Common myeloid progenitor, CD34-positive (primary cell): ENCODE measurements around the gene NSUN3.
A peak's percentile ranks its signal among the peaks of the same experiment; 100 is the strongest.

Experiments used
- CTCF ChIA-PET: fragments of 350-600 bp; sonication (Branson Sonifier 250); formaldehyde crosslinking; loops from one replicate; lab custom pipeline; 2021; ENCODE audit warnings: antibody characterized with exemption; lab: Charles Lee
- POLR2A ChIA-PET: fragments of 350-600 bp; sonication (Branson Sonifier 250); formaldehyde crosslinking; loops from one replicate; lab custom pipeline; 2021; ENCODE audit warnings: antibody characterized with exemption; lab: Charles Lee
- DNase-seq, 3 donors: peaks; one replicate each; pipeline versions ENCODE4 v3.0.0 to v3.0.0-alpha.2; 2013
- H3K27ac ChIP-seq, 2 experiments: 1 replicate in 1 of 2; 2 replicates in 1 of 2; pipeline ENCODE4 v1.7.0; 2013; ENCODE audit warnings: inconsistent platforms in 2 of 2, low read length in 2 of 2, mild to moderate bottlenecking in 2 of 2, low read depth in 1 of 2, moderate library complexity in 1 of 2; ENCODE audit not compliant: severe bottlenecking in 2 of 2, insufficient read depth in 1 of 2, poor library complexity in 1 of 2
- H3K27me3 ChIP-seq, 5 experiments: replicated peaks in 2 of 5; 1 replicate in 3 of 5; 2 replicates in 2 of 5; pipeline versions ENCODE4 v1.6.1 to v1.7.0; 2013; ENCODE audit warnings: low read length in 4 of 5, mild to moderate bottlenecking in 2 of 5, moderate library complexity in 2 of 5, inconsistent platforms in 1 of 5; ENCODE audit not compliant: insufficient read depth in 5 of 5, control insufficient read depth in 4 of 5
- H3K36me3 ChIP-seq, 4 experiments: 1 replicate in 2 of 4; 2 replicates in 2 of 4; pipeline versions ENCODE4 v1.6.1 to v1.7.0; 2013; ENCODE audit warnings: low read length in 3 of 4, control low read depth in 1 of 4, mild to moderate bottlenecking in 1 of 4; ENCODE audit not compliant: control insufficient read depth in 4 of 4, insufficient read depth in 4 of 4
- H3K4me1 ChIP-seq, 4 experiments: 1 replicate in 3 of 4; 2 replicates in 1 of 4; pipeline versions ENCODE4 v1.6.1 to v1.7.1; 2013; ENCODE audit warnings: low read length in 3 of 4, mild to moderate bottlenecking in 3 of 4, control low read depth in 1 of 4, inconsistent platforms in 1 of 4, moderate library complexity in 1 of 4; ENCODE audit not compliant: control insufficient read depth in 4 of 4, insufficient read depth in 4 of 4; ENCODE audit errors: control extremely low read depth in 1 of 4
- H3K4me3 ChIP-seq, 7 experiments: 1 replicate in 4 of 7; 2 replicates in 3 of 7; pipeline versions ENCODE4 v1.5.1 to v1.7.0; 2013; ENCODE audit warnings: mild to moderate bottlenecking in 7 of 7, low read length in 6 of 7, moderate library complexity in 6 of 7, inconsistent platforms in 2 of 7, low read depth in 2 of 7, control low read depth in 1 of 7; ENCODE audit not compliant: insufficient read depth in 4 of 7, control insufficient read depth in 1 of 7; ENCODE audit errors: extremely low read depth in 1 of 7
- H3K9me3 ChIP-seq, 5 experiments: 1 replicate in 4 of 5; 2 replicates in 1 of 5; pipeline versions ENCODE4 v1.6.1 to v1.7.1; 2013; ENCODE audit warnings: low read length in 4 of 5, mild to moderate bottlenecking in 2 of 5, inconsistent platforms in 1 of 5, low read depth in 1 of 5, moderate library complexity in 1 of 5; ENCODE audit not compliant: control insufficient read depth in 4 of 5, insufficient read depth in 2 of 5; ENCODE audit errors: control extremely low read depth in 1 of 5
- WGBS: methylation state at CpG from one replicate; pipeline ENCODE4 v1.1.5; 2013; ENCODE audit not compliant: insufficient coverage; 5-methylcytosine and 5-hydroxymethylcytosine counted together

The NSUN3 gene

GRCh38 chr3:94136133-94136532 is 73.3 kb downstream of the NSUN3 start:
- Histone ChIP-seq H3K27me3 (no peaks in the 10 kb centered on the region), H3K4me3 (no peak overlapping the region), H3K4me1 (no peaks in the 10 kb centered on the region), H3K27ac (no peak overlapping the region), H3K9me3 (no peaks in the 10 kb centered on the region), H3K36me3 (no peaks in the 10 kb centered on the region)
- ChIA-PET POLR2A (no interaction called here), CTCF (interaction anchor here (1.0 kb wide), 1 partner anchor 22 kb away, joined by 3 read pairs; no protein-coding TSS in a partner anchor)
- 50% methylated on average over 1 of the region's 1 CpG for WGBS
- no peak for DNase-seq

GRCh38 chr3:94137377-94137776 is 74.5 kb downstream of the NSUN3 start:
- Histone ChIP-seq H3K36me3 (no peaks in the 10 kb centered on the region), H3K4me1 (no peaks in the 10 kb centered on the region), H3K27me3 (no peaks in the 10 kb centered on the region), H3K27ac (no peak overlapping the region), H3K4me3 (no peak overlapping the region), H3K9me3 (no peaks in the 10 kb centered on the region)
- WGBS: 95% methylated on average over 5 of the region's 6 CpGs
- DNase-seq: no peak
- CTCF ChIA-PET: interaction anchor here (0.9 to 1.3 kb wide), 2 partner anchors 21 to 111 kb away, joined by 3 read pairs; no protein-coding TSS in a partner anchor
- POLR2A ChIA-PET: no interaction called here

GRCh38 chr3:94146455-94146854 is 83.6 kb downstream of the NSUN3 start:
- DNase-seq: no peak
- Histone ChIP-seq H3K4me1 (no peaks in the 10 kb centered on the region), H3K4me3 (no peak overlapping the region), H3K9me3 (peaks cover 0 to 2% (median 0%) of the 10 kb centered on the region in 5 experiments), H3K27ac (no peak overlapping the region), H3K27me3 (no peaks in the 10 kb centered on the region), H3K36me3 (no peaks in the 10 kb centered on the region)
- ChIA-PET POLR2A (no interaction called here), CTCF (no interaction called here)
- WGBS: 100% methylated on average over 3 of the region's 4 CpGs

- WGBS: 100% methylated on average over 2 of the region's 3 CpGs
- no peak for DNase-seq
- Histone ChIP-seq H3K36me3 (no peaks in the 10 kb centered on the region), H3K4me1 (no peaks in the 10 kb centered on the region), H3K27me3 (no peaks in the 10 kb centered on the region), H3K27ac (no peak overlapping the region), H3K9me3 (peaks cover 0 to 2% (median 0%) of the 10 kb centered on the region in 5 experiments), H3K4me3 (no peak overlapping the region)
- ChIA-PET CTCF (no interaction called here), POLR2A (no interaction called here)
Measured at GRCh38 chr3:94147012-94147411, 84.2 kb downstream of the NSUN3 start.

GRCh38 chr3:94150113-94150512 is 87.3 kb downstream of the NSUN3 start:
- Histone ChIP-seq H3K4me3 (no peak overlapping the region), H3K4me1 (no peaks in the 10 kb centered on the region), H3K9me3 (peaks cover 0 to 2% (median 0%) of the 10 kb centered on the region in 5 experiments), H3K27me3 (no peaks in the 10 kb centered on the region), H3K27ac (no peak overlapping the region), H3K36me3 (no peaks in the 10 kb centered on the region)
- CTCF ChIA-PET: no interaction called here
- DNase-seq: no peak
- 100% methylated on average over 1 of the region's 2 CpGs for WGBS
- POLR2A ChIA-PET: no interaction called here

DNA sequence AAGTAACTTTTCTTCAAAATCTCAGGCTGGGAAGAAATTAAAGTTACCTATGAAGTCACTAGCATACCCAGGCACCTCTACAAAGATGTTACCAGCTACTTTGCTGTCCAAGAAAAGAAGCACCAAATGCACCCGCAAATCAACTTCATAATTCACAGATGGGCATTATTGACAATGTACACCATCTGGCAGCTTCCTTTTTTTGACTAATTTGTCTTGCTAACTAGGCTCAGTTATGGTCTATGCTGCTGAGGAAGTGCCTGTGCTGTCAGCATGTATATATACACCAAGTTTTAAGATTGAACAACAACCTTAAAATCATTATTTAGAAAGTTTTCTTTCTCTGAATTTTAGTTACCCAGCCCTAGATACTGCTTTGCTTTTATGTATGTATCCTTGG is 93.8 kb downstream of the NSUN3 start:
- Histone ChIP-seq H3K4me3 (no peak overlapping the region), H3K4me1 (no peaks in the 10 kb centered on the region), H3K27ac (no peak overlapping the region), H3K36me3 (no peaks in the 10 kb centered on the region), H3K9me3 (no peaks in the 10 kb centered on the region), H3K27me3 (no peaks in the 10 kb centered on the region)
- WGBS: no CpG with 5 or more reads among the region's 1 CpG
- ChIA-PET POLR2A (no interaction called here), CTCF (no interaction called here)
- DNase-seq: peak in 2 of 3 donors; percentile 45 to 58

DNA sequence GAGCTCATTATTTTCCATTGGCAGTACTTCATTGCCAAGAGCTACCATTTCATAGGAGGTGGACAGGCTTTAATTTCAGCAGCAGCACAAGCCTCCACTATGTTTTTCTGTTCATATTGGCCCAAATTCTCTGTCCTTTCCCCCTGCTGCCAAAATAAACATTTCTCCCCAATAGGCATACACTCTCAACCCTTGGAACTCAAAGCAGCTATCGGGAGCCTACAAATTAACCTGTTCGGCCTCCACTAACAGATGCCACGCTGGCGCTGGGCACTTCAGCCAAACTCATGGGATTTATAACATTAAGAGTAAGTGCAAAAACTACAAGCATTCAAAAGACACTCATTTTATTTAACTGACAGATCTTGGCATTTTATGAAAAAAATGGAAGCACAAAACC is 95.7 kb downstream of the NSUN3 start:
- H3K36me3 ChIP-seq: no peaks in the 10 kb centered on the region
- no peak for DNase-seq
- H3K4me3 ChIP-seq: no peak overlapping the region
- H3K27me3 ChIP-seq: no peaks in the 10 kb centered on the region
- H3K9me3 ChIP-seq: no peaks in the 10 kb centered on the region
- CTCF ChIA-PET: interaction anchor here (0.8 to 1.5 kb wide), 3 partner anchors 10 to 90 kb away, joined by 3 to 4 read pairs (median 3); no protein-coding TSS in a partner anchor
- peaks cover 0 to 5% (median under 1%) of the 10 kb centered on the region in 4 experiments for H3K4me1 ChIP-seq
- H3K27ac ChIP-seq: no peak overlapping the region
- POLR2A ChIA-PET: no interaction called here
- 100% methylated on average over 4 of the region's 4 CpGs for WGBS
